ENCODE results near the gene SDK1. TPM values are rescaled to one million over a fixed set of nuclear protein-coding genes. Genes with fewer than 3 reads are reported as not detected.

SDK1 gene
- total and polyA plus RNA-seq, 2 donors (not counting 3 experiments of a cell fraction or from before 2014, with no cell fraction given): 1.6 to 3.9 TPM

- Histone ChIP-seq H3K9ac (replicated peaks; ENCODE audit: extremely low read depth, insufficient read depth, low read length) (no peak overlapping the region), H3K36me3 (ENCODE audit: control insufficient read depth in 2 of 2, extremely low read depth in 1 of 2, insufficient read depth in 2 of 2, low read length in 2 of 2) (no peaks in the 10 kb centered on the region), H3K27me3 (ENCODE audit: control insufficient read depth in 2 of 2, insufficient read depth in 2 of 2, low read length in 2 of 2) (no peaks in the 10 kb centered on the region), H3K4me1 (ENCODE audit: control insufficient read depth, extremely low read depth, insufficient read depth, low read length) (no peaks in the 10 kb centered on the region), H3K9me1 (replicated peaks; ENCODE audit: control insufficient read depth, extremely low read depth, insufficient read depth, low read length) (no peaks in the 10 kb centered on the region), H3K4me3 (replicated peaks in 1 of 3; ENCODE audit: insufficient read depth in 1 of 3, low read depth in 1 of 3, low read length in 3 of 3) (no peak overlapping the region), H3K9me3 (replicated peaks; ENCODE audit: control insufficient read depth, insufficient read depth, low read length) (no peaks in the 10 kb centered on the region), H3K4me2 (ENCODE audit: insufficient read depth, low read length) (no peak overlapping the region), H3K27ac (ENCODE audit: insufficient read depth, low read depth, low read length) (no peak overlapping the region), H3K79me2 (ENCODE audit: control insufficient read depth, insufficient read depth, low read length) (no peaks in the 10 kb centered on the region), H4K20me1 (replicated peaks; ENCODE audit: control insufficient read depth, extremely low read depth, insufficient read depth, low read length) (no peaks in the 10 kb centered on the region), H2AFZ (ENCODE audit: low read depth, low read length) (no peak overlapping the region)
- BruUV-seq (replicated peaks): no TSS peak
- no peak for DNase-seq (ENCODE audit: low read depth, low spot score)
- POLR2A ChIA-PET: no interaction called here
- intact Hi-C loops (cut with micrococcal nuclease): no loop called here
- CTCF ChIA-PET: no interaction called here
- TF ChIP-seq EZH2 (IDR thresholded peaks at IDR 0.05; ENCODE audit: borderline replicate concordance, low read depth, low read length, severe bottlenecking): no peak
- TF ChIP-seq JUN (IDR thresholded peaks at IDR 0.05; ENCODE audit: borderline replicate concordance, insufficient read depth, insufficient read length, low read depth): no peak
- TF ChIP-seq POLR2A (IDR thresholded peaks at IDR 0.05; ENCODE audit: low read depth, low read length): no peak
- TF ChIP-seq GATA2 (IDR thresholded peaks at IDR 0.05; ENCODE audit: insufficient read depth, insufficient read length, low read depth, low read length): no peak
- dilution Hi-C loops (cut with MboI; ENCODE audit: extremely low pct_ligation_motif_present, low sequenced_read_pairs): no loop called here
- FAIRE-seq: no peak
These were observed 17.8 kb downstream of the SDK1 start for GRCh38 chr7:3318874-3319273.

- Histone ChIP-seq H3K4me1 (ENCODE audit: control insufficient read depth, extremely low read depth, insufficient read depth, low read length) (no peaks in the 10 kb centered on the region), H3K9me3 (replicated peaks; ENCODE audit: control insufficient read depth, insufficient read depth, low read length) (no peaks in the 10 kb centered on the region), H3K27me3 (ENCODE audit: control insufficient read depth in 2 of 2, insufficient read depth in 2 of 2, low read length in 2 of 2) (no peaks in the 10 kb centered on the region), H3K27ac (ENCODE audit: insufficient read depth, low read depth, low read length) (no peak overlapping the region), H3K4me2 (ENCODE audit: insufficient read depth, low read length) (no peak overlapping the region), H3K79me2 (ENCODE audit: control insufficient read depth, insufficient read depth, low read length) (no peaks in the 10 kb centered on the region), H2AFZ (ENCODE audit: low read depth, low read length) (no peak overlapping the region), H3K4me3 (replicated peaks in 1 of 3; ENCODE audit: insufficient read depth in 1 of 3, low read depth in 1 of 3, low read length in 3 of 3) (no peak overlapping the region), H3K36me3 (ENCODE audit: control insufficient read depth in 2 of 2, extremely low read depth in 1 of 2, insufficient read depth in 2 of 2, low read length in 2 of 2) (no peaks in the 10 kb centered on the region), H3K9ac (replicated peaks; ENCODE audit: extremely low read depth, insufficient read depth, low read length) (no peak overlapping the region), H4K20me1 (replicated peaks; ENCODE audit: control insufficient read depth, extremely low read depth, insufficient read depth, low read length) (no peaks in the 10 kb centered on the region), H3K9me1 (replicated peaks; ENCODE audit: control insufficient read depth, extremely low read depth, insufficient read depth, low read length) (no peaks in the 10 kb centered on the region)
- no peak for FAIRE-seq
- no peak for DNase-seq (ENCODE audit: low read depth, low spot score)
- POLR2A ChIA-PET: no interaction called here
- dilution Hi-C loops (cut with MboI; ENCODE audit: extremely low pct_ligation_motif_present, low sequenced_read_pairs) (no loop called here), intact Hi-C loops (cut with micrococcal nuclease) (no loop called here)
- CTCF ChIA-PET: no interaction called here
- no TSS peak for BruUV-seq (replicated peaks)
- TF ChIP-seq CTCF (IDR thresholded peaks at IDR 0.05; ENCODE audit: extremely low read depth in 1 of 2, insufficient read depth in 1 of 2, low read depth in 1 of 2, low read length in 2 of 2) (no peak), GATA2 (IDR thresholded peaks at IDR 0.05; ENCODE audit: insufficient read depth, insufficient read length, low read depth, low read length) (no peak), POLR2AphosphoS5 (IDR thresholded peaks at IDR 0.05; ENCODE audit: insufficient read depth, low read depth, low read length) (no peak), MAX (IDR thresholded peaks at IDR 0.05; ENCODE audit: insufficient read depth, insufficient read length) (no peak), JUN (IDR thresholded peaks at IDR 0.05; ENCODE audit: borderline replicate concordance, insufficient read depth, insufficient read length, low read depth) (no peak), EZH2 (IDR thresholded peaks at IDR 0.05; ENCODE audit: borderline replicate concordance, low read depth, low read length, severe bottlenecking) (no peak)
These were observed 20.2 kb downstream of the SDK1 start for GRCh38 chr7:3321206-3321605.

All from endothelial cell of umbilical vein (primary cell).